Measurements from ENCODE around the gene MBP.

Gene MBP

DNA sequence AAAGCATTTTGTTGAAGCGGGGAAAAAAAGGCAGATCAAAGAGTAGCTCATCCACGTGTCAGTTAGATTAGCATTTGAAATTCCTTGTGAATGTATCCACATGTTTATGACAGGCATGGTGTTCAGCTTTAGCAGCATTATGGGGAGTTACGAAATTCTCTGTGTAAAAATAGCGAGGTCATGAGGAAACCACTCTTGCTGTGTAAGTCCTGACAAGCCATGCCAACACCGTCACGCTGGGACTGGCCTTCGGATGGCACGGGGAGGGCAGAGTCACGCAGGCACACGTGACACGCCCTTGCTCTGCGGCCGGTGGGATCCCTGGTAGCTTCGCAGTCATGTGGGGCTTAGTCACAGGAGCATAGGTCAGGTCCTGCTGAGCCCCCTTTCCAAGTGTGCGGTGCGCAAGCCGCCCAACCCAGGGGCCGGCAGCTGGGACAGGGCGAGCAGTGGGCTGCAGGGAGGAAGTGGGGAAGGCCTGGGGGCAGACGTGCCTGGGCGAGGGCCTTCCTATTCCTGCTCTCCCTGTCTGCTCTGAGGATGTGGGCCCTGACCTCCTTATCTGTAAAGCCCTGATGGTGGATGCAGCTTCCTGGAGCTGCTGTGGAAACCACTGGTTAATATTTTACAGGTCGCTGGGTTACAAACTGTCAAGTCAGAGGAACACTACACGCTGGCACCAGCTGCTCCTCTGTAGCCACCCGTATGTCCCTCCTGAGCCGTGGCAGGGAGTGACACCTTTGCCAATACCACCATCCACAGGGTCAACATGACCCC lies 18.0 kb downstream of the MBP start:
- DNase-seq (ENCODE audit: low read depth) = peak; percentile 87

DNA sequence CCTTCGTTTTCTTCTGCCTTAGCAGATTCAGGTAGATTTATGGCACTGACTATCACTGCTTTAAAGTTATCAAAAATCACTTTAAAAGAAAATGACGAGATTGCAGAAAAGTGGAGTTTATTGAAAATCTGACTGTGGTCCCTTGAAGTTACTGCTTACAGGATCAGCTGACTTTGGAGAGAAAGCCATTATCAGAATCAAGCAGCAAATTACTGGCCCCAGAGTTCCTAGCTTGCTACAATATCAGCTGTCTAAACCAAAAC lies 18.5 kb downstream of the MBP start:
- DNase-seq (ENCODE audit: low read depth) = no peak

DNA sequence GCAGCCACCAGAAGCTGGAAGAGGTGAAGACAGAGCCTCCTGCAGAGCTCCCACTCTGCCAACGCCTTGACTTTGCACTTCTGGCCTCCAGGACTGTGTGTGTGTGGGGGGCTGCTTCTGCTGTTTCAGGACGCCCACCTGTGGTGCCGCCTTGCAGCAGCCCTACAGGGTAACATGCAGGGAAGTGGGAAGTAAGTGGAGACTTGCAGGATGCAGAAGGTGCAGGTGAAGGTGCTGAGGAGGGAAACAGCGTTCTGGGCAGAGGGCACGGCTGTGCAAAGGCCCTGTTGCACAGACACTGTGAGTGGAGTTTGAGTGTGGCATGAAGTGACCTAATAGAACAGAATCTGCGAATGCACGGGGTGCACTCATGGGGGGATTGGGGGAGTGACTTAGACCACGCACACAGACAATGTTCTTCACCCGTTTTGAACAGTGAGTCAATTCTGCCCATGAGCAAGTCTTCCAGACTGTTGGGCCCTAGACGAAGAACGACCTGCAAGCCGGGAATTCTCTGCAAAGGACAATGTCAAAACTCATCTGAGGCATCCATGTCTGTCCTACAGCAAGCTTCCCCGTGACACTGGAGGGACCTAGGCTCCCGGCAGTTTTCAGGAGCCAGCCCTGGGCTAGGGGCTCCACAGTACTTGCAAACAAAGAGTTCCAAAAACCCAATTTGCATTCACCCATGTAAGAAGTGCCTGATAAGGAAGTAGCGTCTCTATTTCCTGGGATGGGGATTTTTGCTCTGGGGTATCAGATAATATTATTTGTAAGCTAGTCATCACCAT lies 19.0 kb downstream of the MBP start:
- no peak for DNase-seq (ENCODE audit: low read depth)

DNA sequence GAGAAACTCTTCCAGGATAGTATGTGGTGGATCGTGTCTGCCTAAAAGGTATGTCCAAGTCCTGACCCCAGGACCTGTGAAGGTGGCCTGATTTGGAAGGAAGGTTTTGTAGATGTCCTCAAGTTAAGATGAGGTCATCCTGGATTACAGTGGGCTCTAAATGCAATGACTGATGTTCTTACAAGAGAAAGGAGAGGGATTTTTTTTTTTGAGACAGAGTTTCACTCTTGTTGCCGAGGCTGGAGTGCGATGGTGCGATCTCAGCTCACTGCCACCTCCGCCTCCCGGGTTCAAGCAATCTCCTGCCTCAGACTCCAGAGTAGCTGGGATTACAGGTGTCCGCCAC lies 19.9 kb downstream of the MBP start:
- no peak for DNase-seq (ENCODE audit: low read depth)

DNA sequence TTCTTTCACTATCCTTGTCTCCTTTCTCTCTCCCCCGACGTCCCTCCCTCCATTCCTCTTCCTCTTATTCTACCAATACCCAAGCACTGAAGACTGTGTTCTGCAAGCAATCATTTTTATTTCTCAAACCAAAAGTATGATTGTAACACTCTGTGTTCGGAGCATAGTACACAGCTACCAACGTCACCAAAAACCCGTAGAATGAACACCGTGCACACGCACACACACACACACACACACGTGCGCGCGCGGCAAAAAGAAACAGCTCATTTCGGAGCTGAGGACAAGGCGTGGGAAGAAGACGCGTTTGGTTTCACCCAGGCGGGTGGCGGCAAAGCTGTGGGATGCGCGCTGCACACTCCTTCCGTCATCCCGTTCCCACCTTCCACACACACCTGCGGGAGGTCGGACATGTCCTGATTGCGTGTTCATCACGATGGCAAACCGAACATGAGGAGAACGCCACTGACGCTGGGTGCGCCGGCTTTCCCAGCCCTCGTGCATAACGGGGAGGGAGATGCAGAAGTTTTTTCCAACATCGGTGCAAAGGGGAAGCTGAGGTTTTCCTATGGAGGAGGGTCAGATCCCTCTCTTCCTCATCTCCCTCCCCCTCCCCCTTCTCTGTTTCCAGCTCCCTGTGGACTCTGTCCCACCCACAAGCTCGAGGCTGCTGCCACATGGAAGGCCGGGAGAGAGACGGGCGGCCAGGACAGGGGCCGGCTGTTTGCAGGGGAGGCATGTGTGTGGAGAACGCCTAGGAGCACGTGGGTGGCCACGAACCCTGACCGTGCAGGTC lies 20.4 kb downstream of the MBP start:
- DNase-seq (ENCODE audit: low read depth) = no peak

DNA sequence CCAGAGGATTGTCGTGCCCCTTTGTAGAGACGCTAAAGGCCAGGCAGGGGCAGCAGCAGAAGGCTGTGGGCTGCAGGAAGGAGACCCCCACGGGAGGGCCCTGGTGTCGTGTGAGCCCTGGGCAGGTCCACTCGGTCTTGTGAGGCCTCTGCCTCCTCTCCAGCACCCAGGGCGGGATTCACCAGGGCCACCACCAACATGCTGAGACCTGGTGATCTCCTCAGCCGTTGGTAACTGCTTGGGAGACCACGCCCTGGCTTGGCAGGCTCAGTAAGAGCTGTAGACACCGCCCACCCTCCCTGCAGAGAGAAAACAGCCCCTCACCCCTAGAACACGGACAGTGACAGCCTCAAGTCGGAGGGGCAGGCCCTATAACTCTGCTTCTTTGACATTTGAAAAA lies 21.1 kb downstream of the MBP start:
- DNase-seq (ENCODE audit: low read depth) = no peak

DNA sequence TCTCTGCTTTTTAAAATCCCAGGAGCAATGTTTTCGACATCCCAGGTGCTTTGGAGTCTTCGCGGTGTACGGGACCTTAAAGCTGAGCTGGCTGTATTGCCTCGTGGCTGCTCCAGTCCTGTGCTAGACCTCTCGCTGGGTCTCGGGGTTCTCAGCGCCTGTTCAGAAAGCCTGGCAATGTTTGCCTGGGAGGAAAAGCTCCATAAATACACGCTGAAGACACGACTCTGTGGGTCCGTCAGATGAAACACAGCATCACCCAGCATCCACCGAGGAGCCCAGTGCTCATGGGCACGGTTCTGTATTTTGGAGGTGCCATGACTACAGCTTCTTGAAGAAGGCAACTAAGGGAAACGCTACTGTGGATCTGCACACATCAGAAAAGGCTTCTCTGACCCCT lies 21.6 kb downstream of the MBP start:
- DNase-seq (ENCODE audit: low read depth) = no peak

DNA sequence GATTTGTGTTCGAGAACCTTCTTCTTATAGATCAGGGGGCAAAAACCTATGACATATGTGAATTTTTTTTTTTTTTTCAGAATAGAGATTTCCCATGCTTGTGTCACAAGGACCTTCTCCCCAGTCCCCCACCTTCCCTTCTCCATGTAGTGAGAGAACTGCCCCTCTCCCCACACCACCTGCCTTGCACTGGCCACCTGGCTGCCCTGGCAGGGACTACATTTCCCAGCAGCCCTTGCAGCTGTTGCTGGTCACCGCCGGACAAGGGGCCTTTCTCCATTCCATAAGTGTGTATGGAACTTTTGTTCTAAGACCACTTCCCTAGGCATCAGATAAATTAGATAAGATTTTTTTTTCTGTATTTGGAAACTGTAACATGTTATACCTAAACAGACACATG lies 22.2 kb downstream of the MBP start:
- no peak for DNase-seq (ENCODE audit: low read depth)

DNA sequence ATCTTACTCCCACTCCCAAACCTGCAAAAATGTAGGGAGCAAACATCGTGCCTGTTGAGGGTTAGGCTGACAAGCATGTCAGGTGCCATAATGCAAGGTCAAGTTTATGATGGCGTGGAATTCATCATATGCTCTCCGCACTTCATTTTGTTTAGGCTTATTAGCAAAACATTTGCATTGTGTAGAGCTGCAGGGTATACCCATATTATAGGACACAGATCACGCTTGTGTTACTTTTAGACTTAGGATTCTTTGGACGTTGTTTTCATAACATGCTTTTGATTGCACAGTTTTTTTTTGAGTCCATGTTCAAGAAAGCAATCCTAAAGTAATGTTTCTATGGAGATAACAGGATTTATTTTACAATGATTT lies 22.9 kb downstream of the MBP start:
- no peak for DNase-seq (ENCODE audit: low read depth)

DNA sequence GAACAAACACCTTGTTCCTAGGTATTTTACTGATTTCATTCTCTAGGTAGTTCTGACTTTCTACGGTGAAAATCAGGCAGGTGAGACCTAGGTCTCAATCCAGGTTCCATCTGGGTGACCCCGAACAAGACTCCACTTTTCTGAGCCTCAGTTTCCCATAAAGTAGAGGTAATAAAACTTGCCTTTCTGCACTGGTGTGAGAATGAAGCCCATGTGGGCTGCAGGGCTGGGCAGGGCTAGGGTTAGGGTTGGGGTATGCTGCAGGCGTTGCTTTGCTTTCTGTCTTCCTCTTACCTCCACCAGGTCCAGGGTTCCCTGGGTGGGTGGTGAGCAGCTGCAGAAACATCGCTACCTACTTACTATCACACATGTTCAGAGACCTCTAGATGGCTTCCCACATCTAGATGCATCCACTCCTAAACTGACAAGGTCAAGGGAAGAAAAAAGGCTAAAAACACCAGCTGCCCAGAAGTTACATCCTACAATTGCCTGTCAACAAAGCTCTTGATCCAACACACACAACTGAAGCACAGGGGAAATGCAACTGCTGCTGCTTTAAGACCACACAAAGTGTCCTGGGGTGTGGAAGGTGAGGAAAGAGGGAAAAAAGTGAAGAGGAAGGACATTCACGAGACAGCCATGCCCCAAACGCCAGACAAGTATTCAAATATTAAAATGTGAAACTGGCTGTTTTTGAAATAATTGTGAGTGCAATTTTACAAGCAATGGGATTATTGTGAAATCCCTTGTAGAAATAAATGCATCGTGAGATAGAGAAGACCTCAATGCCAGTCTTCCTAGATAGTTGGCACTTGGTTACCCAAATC lies 23.5 kb downstream of the MBP start:
- DNase-seq (ENCODE audit: low read depth) = no peak

DNA sequence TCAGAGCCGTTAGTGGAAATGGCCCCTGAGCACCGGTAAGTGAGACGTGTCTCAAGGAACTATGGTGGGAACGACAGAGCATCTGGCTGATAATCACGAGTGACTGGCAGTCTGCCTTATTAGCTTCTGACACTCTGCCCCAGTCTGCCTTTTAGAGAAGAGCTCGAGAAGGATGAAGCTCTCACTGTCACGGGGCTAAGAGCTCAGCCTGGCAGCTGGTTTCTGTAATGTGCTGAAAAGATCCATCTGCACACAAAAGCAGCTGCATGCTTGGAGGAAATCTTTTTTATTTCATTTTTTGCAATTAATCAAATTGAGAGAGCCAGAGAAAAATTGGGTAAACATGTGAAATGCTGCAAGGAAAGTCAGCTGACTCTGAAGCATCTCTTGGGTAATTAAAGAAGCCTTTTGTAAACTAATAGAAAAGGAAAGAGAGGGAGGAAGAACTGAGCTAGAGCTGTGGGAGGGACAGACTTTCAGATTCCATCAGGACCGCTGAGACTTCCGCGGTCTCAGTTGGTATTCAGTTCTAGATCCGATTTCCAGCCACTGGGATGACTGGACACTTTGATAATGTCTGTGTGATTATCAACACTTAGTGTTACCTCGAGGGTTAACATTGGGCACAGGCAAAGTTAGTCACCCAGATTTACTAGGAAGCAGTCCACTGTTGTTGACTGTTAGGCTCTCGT lies 24.4 kb downstream of the MBP start:
- DNase-seq (ENCODE audit: low read depth) = peak; percentile 93

DNA sequence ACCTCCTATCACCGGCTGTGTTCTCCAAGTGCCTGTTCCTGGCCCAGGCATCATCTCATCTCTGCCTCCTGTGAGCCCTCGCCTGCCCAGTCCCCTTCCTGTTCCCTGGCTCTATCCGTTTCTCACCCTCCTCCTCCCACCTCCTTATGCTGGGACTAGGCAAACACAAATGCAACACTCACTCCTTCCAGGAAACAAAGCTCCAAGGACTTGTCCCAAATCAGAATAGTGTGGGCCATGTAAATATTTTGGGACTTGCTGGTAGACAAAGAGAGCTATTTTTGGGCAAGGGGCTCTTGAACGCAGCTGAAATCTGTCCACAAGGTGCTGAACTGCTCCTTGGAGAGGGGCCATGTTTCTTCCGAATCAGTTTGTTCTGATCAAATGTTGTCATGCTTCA lies 25.3 kb downstream of the MBP start:
- DNase-seq (ENCODE audit: low read depth) = no peak

DNA sequence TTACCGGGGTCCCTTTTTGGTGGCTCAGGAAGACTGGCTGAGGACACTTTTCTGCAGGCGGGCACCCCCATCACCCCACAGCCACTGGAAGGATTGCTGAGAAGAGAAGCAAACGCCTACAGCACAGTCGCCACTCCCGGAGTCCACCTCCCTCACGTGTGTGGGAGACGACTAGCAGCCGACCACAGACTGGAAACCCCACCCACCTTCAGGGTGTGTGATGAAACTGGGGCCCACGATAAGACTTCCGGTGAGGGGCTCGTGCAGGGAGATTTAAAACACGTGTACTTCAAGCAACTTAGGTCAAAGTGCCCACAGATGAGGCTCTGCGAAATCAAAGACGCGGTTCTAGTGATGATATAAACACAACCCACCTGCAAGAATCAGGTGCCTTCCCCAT lies 26.3 kb downstream of the MBP start:
- no peak for DNase-seq (ENCODE audit: low read depth)

DNA sequence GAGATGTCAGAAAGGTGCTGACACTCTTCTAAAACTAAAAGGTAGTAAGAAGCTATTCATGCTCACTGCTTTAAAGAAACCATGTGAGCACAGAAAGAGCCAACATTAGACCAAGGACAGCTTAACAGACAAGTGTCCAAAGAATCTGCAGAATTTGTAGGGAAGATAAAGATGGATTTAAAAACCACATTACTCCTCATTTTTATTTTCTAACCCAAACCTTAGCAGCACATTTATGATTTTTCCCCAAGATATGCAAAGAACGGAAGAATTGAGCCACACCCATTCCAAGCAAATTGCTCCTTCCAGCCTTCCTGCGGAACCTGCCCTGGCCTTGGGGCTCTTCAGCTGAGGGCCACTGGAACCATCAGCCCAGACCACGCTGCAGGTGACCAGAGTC lies 26.9 kb downstream of the MBP start:
- DNase-seq (ENCODE audit: low read depth) = no peak

DNA sequence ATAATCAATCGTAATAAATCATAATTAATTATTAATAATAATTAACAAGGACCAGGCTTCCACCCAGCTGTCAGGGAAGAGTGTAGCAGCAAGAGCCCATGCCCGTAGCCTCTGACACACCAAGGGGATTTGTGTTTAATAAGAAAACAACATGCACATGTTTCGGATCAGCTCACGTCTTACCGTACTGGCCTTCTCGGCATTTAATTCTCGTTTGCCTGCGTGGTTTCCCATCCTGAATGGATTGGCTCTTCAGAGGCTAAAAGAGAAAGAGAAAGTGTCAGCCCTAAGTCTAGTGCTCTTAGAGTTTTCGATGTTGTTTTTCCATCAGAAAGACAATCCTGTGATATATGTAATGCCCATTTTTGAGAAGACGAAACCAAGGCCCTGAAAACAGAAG lies 27.6 kb downstream of the MBP start:
- no peak for DNase-seq (ENCODE audit: low read depth)

DNA sequence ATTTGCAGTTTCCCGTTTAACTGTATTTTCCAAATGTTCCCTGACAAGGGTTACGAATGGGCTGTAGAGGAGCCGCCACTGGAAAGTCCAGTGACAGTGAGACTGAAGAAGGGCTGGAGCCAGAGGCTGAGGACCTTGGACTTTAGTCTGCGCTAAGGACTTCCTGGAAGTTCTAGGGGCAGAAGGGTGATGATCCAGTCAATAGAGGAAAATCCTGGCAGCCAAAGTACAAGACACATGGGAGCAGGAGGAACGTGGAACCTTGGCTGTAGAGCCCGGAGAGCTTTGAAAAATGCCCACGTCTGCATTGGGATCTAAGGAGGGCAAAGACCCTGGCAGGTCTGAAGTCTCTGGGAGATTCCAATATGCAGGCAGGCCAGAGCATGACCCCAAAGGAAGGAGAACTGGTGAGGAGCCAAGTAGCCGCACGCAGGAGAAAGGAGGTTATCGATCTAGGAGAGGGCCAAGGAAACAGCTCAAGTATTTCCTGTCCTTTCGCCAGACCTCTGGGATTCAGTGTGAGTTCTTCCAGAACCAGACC lies 28.5 kb downstream of the MBP start:
- DNase-seq (ENCODE audit: low read depth) = peak; percentile 35

DNA sequence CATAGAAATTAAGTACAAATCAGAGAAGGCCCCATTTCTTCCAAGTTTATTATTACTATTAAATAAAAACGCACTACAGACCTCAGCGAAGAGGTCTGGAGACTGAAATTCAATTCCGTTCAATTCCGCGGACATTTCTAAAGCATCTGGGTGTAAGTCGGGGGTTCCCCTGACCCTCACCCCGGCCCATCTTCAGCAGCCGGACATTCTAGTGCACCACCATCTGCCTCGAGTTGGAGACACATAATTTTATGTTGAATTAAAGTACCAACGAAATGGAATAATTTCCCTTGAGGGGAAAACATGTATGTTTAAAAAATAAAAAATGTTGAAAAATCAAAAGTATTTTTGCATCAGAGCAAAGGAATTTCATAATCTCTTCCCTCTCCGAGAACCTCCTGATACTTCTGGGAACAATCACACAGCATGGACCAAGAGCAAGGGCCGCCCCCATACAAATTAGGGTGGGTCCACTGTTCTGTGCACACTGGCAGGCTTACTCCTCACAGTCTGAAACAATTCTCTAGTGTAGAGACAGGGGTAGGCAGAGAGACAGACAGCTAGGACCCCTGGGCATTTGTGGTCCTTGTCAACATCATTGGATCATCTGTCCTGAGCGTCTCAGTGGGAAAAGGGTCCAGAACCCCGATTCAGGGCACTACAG lies 29.3 kb downstream of the MBP start:
- DNase-seq (ENCODE audit: low read depth) = peak; percentile 67

DNA sequence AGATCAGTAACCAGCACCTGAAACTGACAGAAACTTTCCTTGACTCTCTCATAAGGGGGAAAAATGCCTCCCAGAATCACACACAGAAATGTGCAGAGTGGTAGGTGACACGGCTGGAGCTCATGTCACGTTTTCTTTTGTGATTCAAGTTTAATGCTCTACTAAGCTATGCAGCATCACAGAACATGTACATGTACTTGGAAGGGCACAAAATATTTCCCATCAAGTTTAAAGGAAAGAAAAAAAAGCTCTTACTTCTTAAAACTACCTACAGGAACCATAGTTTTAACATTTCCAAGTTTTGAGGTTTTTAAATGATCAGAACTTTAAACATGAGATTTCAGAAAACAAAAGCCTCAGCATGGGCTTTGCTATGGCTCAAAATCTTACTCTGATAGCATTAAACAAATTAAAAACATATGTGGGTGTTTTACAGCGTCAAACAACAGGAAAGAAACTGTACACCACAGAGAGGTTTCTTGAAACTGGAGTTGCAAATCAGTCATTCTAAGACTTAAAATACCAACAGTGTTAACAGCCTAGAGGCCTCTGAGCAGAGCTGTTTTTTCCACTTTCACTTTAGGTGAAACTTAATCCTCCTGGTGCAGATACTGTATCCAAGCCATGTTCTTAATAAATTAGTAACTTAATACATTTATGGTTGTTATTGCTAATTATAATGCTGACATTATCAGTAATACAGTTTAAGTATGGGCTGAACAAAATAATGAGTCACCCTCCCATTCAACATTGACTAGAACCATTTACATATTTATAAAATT lies 30.1 kb downstream of the MBP start:
- peak; percentile 91 for DNase-seq (ENCODE audit: low read depth)

DNA sequence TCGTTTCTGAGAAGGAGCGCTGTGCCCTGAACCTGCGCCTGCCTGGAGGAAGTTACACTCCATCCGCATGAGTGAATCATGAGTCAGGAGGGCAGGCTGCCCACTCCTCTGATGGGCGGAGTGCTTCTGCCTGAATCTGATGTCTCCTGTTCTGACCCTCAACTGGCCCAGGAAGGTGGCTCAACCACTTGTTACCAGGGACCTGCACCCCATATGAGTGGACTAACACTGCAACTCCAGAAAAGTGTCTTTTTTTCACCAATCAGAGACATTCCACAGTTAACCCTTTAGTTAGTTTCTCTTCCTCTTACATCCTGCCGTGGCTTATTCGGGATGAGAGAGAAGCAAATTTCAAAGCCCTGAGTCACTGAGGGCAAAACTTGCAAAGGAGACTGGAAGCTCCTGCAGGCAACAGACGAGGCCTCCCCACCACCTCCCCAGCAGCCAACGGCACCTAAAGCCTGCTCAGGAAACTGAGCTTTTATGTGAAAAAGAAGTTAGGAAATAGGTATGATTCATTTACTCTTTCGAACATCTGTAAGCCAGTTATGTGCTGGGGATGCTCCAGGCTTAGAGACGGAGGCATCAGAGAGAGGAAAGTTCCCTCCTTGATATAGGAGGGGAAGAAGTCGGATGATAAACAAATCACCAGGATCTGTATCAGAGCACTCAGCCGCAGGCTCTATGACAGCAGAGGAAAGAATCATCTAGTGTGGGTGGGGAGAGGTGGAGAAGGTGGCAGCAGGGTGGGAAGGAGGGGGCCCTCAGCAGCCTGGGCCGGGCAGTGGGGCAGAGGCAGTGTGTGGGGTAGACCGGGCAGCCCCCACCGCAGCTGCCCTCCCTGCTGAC lies 30.9 kb downstream of the MBP start:
- peak; percentile 98 for DNase-seq (ENCODE audit: low read depth)

Measured in EH (cell line).